ENCODE measurements around the gene HOXC5. TPM values are rescaled to one million over a fixed set of nuclear protein-coding genes. Genes with fewer than 3 reads are reported as not detected.
A peak's percentile ranks its signal among the peaks of the same experiment; 100 is the strongest.

HOXC5 gene
- total RNA-seq, 2 donors from 2014 or later = not detected

DNA sequence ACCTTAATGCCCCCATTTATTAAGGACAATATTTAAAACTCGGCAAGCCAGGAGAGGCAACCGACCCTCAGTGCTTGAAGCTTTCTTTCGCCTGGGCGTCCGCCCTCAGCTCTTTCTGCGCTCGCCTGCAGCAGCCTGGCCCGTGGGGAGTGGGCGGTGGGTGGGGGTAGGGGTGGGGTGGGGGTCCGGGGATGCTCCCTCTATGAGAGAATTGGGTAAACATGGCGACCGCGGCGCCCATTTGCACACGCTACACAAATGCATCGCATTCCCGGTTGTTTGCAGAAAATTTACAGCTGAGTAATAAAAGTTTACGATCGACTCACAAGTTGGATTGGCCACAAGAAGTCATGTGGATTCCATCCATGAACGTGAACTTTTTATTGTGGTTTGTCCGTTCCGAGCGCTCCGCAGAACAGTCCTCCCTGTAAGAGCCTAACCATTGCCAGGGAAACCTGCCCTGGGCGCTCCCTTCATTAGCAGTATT is 16.3 kb upstream of the HOXC5 start:
- DNase-seq (ENCODE audit: low spot score) (no peak), ATAC-seq (no peak)
- H3K9me3 Mint-ChIP-seq = no peaks in the 10 kb centered on the region
- peak overlapping the region; percentile 20 for H3K4me3 Mint-ChIP-seq
- no peaks in the 10 kb centered on the region for H3K36me3 Mint-ChIP-seq
- H3K4me1 Mint-ChIP-seq (ENCODE audit: low read depth in 2 of 2) = peaks cover 22 to 23% of the 10 kb centered on the region in 2 donors
- H3K27me3 Mint-ChIP-seq = peaks cover 40 to 49% of the 10 kb centered on the region in 2 donors
- no peak overlapping the region for H3K27ac Mint-ChIP-seq

DNA sequence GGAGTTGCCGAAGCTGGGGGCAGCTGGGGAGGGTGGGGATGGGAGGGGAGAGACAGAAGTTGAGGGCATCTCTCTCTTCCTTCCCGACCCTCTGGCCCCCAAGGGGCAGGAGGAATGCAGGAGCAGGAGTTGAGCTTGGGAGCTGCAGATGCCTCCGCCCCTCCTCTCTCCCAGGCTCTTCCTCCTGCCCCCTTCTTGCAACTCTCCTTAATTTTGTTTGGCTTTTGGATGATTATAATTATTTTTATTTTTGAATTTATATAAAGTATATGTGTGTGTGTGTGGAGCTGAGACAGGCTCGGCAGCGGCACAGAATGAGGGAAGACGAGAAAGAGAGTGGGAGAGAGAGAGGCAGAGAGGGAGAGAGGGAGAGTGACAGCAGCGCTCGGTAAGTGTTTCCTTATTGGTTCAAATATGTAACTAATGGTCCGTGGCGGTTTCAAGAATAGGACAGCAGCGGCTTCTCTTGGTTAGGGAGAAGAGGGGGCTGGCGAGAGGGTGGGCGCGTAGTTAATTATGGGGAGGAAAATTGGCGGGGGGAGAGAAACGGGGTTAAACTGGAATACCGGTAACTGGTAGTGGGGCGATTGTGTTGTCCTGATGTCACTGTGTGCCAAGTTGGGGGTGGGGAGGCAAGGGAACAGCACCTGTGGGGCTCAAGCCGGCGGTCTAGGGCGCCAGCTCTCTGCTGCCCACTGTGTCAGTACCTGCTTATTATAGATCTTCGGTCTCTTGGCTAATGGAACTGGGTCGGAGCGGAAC is 15.6 kb upstream of the HOXC5 start:
- peaks cover 20 to 23% of the 10 kb centered on the region in 2 donors for H3K4me1 Mint-ChIP-seq (ENCODE audit: low read depth in 2 of 2)
- no peaks in the 10 kb centered on the region for H3K9me3 Mint-ChIP-seq
- DNase-seq (ENCODE audit: low spot score) (no peak), ATAC-seq (peak; percentile 43 to 63)
- no peaks in the 10 kb centered on the region for H3K36me3 Mint-ChIP-seq
- H3K27ac Mint-ChIP-seq = peak overlapping the region; percentile 60 to 88
- peak overlapping the region; percentile 87 for H3K4me3 Mint-ChIP-seq
- H3K27me3 Mint-ChIP-seq = peaks cover 40 to 48% of the 10 kb centered on the region in 2 donors

GRCh38 chr12:54017878-54018467 is 14.9 kb upstream of the HOXC5 start:
- no peaks in the 10 kb centered on the region for H3K9me3 Mint-ChIP-seq
- peak overlapping the region; percentile 60 to 88 for H3K27ac Mint-ChIP-seq
- H3K27me3 Mint-ChIP-seq = peaks cover 40 to 48% of the 10 kb centered on the region in 2 donors

DNA sequence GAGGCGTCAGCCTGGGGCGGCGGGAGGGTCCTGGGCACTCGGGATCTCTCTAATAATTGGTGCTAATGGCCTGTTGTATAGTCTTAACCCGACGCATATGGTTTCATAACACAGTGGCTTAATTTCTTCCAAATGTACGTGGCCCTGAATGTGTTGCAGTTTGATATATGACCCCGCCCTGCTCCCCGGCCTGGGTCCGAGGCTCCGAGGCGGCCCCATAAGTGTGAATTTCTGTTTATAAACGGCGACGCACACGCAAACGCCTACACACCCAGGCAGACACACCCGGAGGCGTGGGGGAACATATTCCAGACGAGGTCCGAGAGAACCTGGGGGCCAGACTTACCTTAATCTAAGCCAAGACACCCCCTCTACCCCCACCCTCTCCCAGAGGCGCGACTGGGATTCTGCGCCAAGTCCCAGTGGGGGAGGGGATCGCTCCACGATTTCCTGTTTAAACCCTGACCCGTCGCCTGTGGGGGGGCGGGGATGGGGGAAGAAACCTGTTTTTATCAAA is 14.3 kb upstream of the HOXC5 start:
- Mint-ChIP-seq H3K27ac (peak overlapping the region; percentile 60 to 88), H3K4me1 (ENCODE audit: low read depth in 2 of 2) (peaks cover 20 to 23% of the 10 kb centered on the region in 2 donors), H3K4me3 (peak overlapping the region; percentile 87), H3K27me3 (peaks cover 40 to 47% of the 10 kb centered on the region in 2 donors), H3K9me3 (no peaks in the 10 kb centered on the region), H3K36me3 (no peaks in the 10 kb centered on the region)
- ATAC-seq = no peak
- no peak for DNase-seq (ENCODE audit: low spot score)

More at GRCh38 chr12:54017878-54018467, 14.9 kb upstream of the HOXC5 start:
- peak; percentile 81 for DNase-seq (ENCODE audit: low spot score)
- peak; percentile 89 to 92 for ATAC-seq
- Mint-ChIP-seq H3K36me3 (no peaks in the 10 kb centered on the region), H3K4me1 (ENCODE audit: low read depth in 2 of 2) (peaks cover 20 to 23% of the 10 kb centered on the region in 2 donors), H3K4me3 (peak overlapping the region; percentile 87)

DNA sequence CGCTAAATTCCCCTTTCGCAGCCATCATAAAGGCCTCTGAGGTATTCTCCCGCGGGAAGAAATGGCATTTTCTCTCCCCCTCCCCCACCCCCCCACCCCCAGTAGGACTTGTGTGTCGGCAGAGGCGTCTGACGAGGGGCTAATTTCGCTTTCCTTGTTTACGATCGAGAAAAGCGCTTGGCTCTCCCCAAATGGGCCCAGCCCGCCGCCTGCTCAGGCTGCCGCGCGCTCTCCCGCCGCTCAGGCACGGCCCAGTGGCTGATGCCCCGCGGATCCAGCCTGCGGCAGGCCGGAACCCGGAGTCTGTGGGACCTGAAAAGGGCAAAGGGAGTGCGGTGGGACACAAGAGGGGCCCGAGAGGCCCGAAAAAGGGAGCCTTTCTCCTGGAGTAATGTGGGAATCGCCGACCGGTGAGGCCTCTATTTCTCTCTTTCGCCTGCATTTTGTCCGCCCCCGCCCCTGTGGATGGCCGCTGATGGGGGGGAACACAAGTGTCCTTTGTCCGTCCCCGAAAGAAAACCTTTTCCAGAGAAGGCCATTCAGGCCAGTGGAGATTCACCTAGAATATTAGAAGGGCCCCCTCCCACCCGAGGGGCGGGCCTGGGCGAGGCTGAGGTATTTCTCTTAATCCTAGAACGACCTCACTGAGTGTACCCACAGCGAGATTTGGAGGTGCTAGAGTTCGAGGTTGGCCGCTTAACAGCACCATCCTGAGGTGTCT is 13.6 kb upstream of the HOXC5 start:
- Mint-ChIP-seq H3K4me3 (peak overlapping the region; percentile 20), H3K9me3 (no peaks in the 10 kb centered on the region), H3K36me3 (no peaks in the 10 kb centered on the region), H3K27ac (peak overlapping the region; percentile 5 to 24), H3K4me1 (ENCODE audit: low read depth in 2 of 2) (peaks cover 20 to 23% of the 10 kb centered on the region in 2 donors), H3K27me3 (peaks cover 34 to 47% of the 10 kb centered on the region in 2 donors)
- no peak for ATAC-seq
- DNase-seq (ENCODE audit: low spot score) = no peak

DNA sequence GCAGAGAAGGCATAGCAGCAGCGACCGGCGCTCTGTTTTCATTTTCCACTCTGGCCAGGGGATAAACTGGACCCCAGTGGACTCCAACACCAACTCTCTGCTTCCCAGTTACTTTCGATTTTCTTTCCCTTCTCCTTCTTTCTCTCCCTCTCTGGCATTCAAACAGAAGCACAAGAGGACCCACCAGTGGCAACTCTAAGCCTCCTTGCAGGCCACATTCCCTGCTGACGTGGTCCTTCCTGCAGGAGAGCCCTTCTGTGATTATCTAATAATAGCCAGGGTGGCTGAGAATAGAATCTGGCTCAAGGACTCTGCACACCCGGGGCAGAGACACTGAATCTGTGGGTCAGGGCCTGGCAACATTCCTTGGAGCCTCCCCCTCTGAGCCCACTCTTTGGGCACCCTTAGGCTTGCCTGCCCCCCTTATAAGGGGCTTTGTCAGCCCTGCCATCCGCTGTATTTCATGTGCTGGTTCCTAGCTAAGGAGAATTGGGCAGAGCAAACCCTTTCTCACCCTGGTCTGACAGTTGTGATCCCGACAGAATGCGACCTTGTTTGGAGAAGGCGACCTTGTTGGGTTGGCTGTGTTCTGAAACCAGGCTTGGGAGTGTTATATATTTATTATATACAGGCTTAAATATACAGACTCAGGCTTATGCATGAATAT is 12.8 kb upstream of the HOXC5 start:
- Mint-ChIP-seq H3K27me3 (peaks cover 28 to 41% of the 10 kb centered on the region in 2 donors), H3K9me3 (no peaks in the 10 kb centered on the region), H3K4me3 (peak overlapping the region; percentile 48), H3K36me3 (no peaks in the 10 kb centered on the region), H3K4me1 (ENCODE audit: low read depth in 2 of 2) (peaks cover 20% of the 10 kb centered on the region in 2 donors), H3K27ac (peak overlapping the region; percentile 5 to 24)
- DNase-seq (ENCODE audit: low spot score) = no peak
- no peak for ATAC-seq

DNA sequence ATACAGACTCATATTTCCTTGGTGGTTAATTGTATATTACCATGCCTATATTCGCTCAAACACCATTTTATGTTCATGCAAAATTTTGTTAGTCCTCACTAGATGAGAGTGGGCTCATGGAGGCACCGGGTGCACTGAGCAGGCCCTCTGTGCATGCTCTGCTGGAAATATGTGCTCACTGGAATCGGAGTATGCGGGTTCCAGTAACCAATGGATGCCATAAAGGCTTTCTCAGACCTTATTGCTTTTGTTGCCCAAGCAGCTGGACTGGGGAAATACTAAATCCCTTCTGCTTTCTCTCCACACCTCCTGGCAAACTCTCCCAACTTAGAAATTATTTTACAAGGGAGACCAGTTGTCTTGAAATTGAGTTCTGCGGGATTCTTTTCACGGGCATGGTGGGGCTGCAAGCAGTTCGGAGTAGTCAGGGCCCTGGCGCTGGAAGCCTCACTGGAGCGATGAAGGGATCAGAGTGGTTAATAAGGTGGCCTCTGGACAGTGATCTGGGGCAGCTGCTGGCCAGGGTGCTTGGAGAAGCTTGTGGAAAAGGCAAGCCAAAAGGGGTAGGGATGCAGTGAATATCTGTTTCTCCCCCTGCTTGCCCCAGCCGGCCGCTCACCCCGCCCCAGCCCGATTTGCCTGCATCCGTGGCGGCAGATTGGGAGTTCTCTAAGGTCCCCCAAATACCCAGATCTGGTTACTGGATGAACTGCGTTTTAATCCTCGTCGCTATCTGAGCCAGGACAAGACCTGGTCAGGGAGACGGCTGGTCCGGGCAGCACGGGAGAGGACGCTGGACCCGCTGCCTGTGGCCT is 12.1 kb upstream of the HOXC5 start:
- H3K27me3 Mint-ChIP-seq = peaks cover 25 to 39% of the 10 kb centered on the region in 2 donors
- no peak overlapping the region for H3K4me3 Mint-ChIP-seq
- DNase-seq (ENCODE audit: low spot score) (no peak), ATAC-seq (no peak)
- H3K27ac Mint-ChIP-seq = no peak overlapping the region
- no peaks in the 10 kb centered on the region for H3K36me3 Mint-ChIP-seq
- H3K4me1 Mint-ChIP-seq (ENCODE audit: low read depth in 2 of 2) = peaks cover 19 to 20% of the 10 kb centered on the region in 2 donors
- no peaks in the 10 kb centered on the region for H3K9me3 Mint-ChIP-seq

GRCh38 chr12:54021432-54022013 is 11.3 kb upstream of the HOXC5 start:
- Mint-ChIP-seq H3K27me3 (peaks cover 31 to 44% of the 10 kb centered on the region in 2 donors), H3K4me3 (no peak overlapping the region), H3K9me3 (no peaks in the 10 kb centered on the region), H3K4me1 (ENCODE audit: low read depth in 2 of 2) (peaks cover 19 to 20% of the 10 kb centered on the region in 2 donors), H3K27ac (no peak overlapping the region), H3K36me3 (no peaks in the 10 kb centered on the region)
- ATAC-seq (no peak), DNase-seq (ENCODE audit: low spot score) (no peak)

- ATAC-seq (no peak), DNase-seq (ENCODE audit: low spot score) (no peak)
- H3K9me3 Mint-ChIP-seq = no peaks in the 10 kb centered on the region
- peaks cover 48 to 52% of the 10 kb centered on the region in 2 donors for H3K27me3 Mint-ChIP-seq
- peaks cover 9 to 14% of the 10 kb centered on the region in 2 donors for H3K4me1 Mint-ChIP-seq (ENCODE audit: low read depth in 2 of 2)
- H3K36me3 Mint-ChIP-seq = no peaks in the 10 kb centered on the region
- no peak overlapping the region for H3K27ac Mint-ChIP-seq
- no peak overlapping the region for H3K4me3 Mint-ChIP-seq
These were observed 9.6 kb upstream of the HOXC5 start for GRCh38 chr12:54022960-54023884.

DNA sequence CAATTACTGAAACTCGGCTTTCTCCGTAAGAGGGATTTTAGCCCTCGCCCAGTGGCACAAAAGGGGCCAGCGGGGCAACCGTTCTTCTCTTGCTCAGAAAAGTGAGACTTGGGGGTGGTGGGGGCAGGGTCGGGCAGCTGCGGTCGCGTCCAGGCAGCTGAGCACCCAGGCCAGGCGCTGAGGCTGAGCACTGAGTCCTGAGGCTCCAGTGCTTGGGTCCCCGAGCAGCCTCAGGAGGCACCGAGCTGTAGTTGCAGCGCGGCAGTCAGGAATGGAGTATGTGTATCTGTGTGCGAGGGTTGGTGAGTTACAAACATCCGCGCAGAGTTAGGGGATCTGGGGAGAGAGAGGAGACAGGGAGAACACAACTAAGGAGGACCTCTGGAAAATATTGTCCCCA is 8.7 kb upstream of the HOXC5 start:
- H3K4me3 Mint-ChIP-seq = no peak overlapping the region
- H3K9me3 Mint-ChIP-seq = no peaks in the 10 kb centered on the region
- DNase-seq (ENCODE audit: low spot score) (no peak), ATAC-seq (no peak)
- peaks cover 55 to 56% of the 10 kb centered on the region in 2 donors for H3K27me3 Mint-ChIP-seq
- H3K36me3 Mint-ChIP-seq = no peaks in the 10 kb centered on the region
- no peak overlapping the region for H3K27ac Mint-ChIP-seq
- H3K4me1 Mint-ChIP-seq (ENCODE audit: low read depth in 2 of 2) = peaks cover 9 to 10% of the 10 kb centered on the region in 2 donors

GRCh38 chr12:54024581-54025305 is 8.1 kb upstream of the HOXC5 start:
- no peak overlapping the region for H3K27ac Mint-ChIP-seq
- H3K4me1 Mint-ChIP-seq (ENCODE audit: low read depth in 2 of 2) = peaks cover 8 to 9% of the 10 kb centered on the region in 2 donors
- DNase-seq (ENCODE audit: low spot score) (no peak), ATAC-seq (no peak)
- no peaks in the 10 kb centered on the region for H3K36me3 Mint-ChIP-seq
- no peak overlapping the region for H3K4me3 Mint-ChIP-seq
- no peaks in the 10 kb centered on the region for H3K9me3 Mint-ChIP-seq
- H3K27me3 Mint-ChIP-seq = peaks cover 60 to 61% of the 10 kb centered on the region in 2 donors
